Left kidney (tissue), 2 donors: Measurements from ENCODE around the gene SLC37A1. TPM values are rescaled to one million over a fixed set of nuclear protein-coding genes. Genes with fewer than 3 reads are reported as not detected.

Experiments used
- DNase-seq: peaks from one replicate; pipeline ENCODE4 v3.0.0-alpha.2; 2013
- polyA plus RNA-seq: library from polyadenylated mRNA; unstranded; fragments of 120-200 nt; gene quantifications from one replicate; pipeline ENCODE4 v1.2.1, GENCODE V29; 2013; ENCODE audit not compliant: insufficient read length

SLC37A1 gene
- polyA plus RNA-seq, 1 donor = 8.0 TPM

DNA sequence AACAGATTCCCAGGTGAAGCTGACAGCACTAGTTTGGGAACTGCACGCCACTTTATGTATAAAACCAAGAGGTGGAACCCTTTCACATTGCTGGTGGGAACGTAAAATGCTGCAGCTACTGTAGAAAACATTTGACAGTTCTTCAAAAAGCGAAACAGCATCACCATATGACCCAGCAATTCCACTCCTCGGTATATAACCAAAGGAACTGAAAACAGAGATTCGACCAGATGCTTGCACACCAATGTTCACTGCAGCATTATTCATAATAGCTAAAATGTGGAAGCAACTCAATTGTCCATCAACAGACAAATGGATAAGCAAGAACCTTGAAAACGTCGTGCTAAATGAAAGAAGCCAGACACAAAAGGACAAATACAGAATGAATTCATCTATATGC, 35.1 kb upstream of the SLC37A1 start:
- no peak for DNase-seq

DNA sequence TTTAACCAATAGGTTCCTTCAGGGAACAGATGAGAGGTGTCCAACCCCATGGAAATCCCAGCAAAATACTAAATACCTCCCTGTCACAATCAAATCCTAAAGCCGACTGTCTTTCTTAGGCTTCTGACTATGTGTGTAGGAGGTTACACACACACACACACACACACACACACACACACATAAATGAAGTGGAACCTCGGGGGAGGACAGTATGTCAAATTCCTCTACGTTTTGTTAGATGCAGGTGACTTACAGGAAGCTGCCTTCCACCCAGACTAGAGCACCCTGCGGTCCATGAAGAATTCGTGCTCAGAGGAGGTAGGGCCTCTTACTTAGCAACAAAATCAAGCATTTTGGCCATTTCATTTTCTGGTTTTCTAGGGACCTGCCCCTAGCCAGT, 34.1 kb upstream of the SLC37A1 start:
- DNase-seq = no peak

DNA sequence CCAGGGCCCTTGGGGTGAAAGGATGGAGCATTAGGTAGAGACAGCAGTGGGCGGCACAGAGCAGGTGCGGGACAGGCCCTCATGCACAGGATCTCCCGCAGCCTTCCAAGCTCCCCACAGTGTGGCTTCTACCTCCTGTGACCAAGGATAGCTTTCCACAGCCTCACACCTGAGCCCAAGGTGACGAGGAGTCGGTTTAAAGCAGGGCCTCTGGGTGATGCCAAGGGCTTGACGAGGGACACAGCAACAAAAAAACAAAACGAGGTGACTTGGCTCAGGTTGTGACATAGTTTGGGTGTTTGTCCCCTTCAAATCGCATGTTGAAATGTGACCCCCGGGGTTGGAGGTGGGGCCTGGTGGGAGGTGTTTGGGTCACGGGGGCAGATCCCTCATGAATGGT, 32.9 kb upstream of the SLC37A1 start:
- no peak for DNase-seq

DNA sequence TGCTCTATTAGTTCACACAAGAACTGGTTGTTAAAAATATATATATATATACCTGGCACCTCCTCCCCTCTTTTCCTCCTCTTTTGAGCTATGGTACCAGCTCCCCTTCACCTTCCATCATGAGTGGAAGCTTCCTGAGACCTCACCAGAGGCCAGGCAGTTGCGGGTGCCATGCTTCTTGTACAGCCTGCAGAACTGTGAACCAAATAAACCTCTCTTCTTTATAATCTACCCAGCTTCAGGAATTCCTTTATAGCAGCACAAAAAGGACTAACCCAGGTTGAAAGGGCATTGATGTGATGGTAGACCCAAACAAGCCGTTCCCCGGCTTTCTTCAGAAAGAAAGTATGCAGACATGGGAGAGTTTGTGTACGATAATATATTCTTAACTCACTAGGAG, 32.5 kb upstream of the SLC37A1 start:
- no peak for DNase-seq

DNA sequence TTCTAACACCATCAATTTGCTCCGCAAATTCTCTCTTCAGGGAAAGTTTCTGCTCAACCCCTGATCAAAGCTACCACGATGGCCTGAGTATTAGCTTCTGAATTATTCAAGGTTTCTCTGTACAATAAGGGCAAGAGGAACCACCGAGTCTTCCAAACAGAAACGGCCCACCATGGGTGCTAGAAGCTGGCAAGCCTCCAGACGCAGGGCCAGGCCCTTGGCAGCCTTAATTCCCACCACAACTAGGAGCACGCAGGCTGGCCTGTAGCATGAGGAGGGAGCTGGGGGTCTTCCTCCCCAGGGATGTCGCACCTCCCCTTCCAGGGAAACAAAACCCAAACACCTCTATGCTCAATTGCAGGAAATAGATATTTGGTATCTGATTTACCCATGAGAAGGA, 28.7 kb upstream of the SLC37A1 start:
- no peak for DNase-seq

DNA sequence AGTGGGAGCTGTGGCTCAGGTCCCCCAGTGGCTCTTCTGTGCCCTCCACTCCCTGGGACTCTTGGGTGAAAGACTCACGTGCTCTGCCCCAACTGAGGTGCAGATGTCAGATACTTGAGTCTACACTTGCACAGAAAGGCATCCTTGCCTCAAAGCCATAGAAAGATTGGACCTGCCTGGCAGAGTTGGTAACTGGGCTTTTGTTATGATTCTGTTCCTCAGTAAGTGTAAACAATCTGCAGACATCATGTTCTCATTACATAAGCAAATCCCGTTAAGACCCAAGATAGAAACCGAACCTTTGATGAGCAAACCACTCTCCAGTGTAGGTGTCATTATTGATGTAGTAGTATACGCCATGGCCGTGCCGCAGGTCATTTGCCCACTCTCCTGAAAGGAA, 27.6 kb upstream of the SLC37A1 start:
- DNase-seq = no peak

DNA sequence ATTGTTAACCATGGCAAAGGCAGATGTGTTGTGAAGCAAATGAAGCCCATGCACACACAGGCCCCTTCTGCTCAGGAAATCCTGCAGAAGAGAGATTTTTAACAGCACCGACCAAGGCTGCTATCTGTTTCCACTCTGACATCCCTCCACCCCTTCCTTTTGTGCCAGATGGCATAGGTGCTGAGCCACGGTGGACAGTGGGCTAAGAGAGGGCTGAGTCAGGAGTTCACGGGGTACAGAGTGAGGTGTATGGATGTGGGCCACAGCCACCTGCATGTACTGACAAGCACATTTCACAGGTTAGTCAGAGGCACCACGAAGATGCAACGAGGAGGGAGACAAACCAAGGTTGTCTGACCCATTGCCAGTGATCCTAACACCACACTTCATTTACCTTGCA, 27.1 kb upstream of the SLC37A1 start:
- no peak for DNase-seq

DNA sequence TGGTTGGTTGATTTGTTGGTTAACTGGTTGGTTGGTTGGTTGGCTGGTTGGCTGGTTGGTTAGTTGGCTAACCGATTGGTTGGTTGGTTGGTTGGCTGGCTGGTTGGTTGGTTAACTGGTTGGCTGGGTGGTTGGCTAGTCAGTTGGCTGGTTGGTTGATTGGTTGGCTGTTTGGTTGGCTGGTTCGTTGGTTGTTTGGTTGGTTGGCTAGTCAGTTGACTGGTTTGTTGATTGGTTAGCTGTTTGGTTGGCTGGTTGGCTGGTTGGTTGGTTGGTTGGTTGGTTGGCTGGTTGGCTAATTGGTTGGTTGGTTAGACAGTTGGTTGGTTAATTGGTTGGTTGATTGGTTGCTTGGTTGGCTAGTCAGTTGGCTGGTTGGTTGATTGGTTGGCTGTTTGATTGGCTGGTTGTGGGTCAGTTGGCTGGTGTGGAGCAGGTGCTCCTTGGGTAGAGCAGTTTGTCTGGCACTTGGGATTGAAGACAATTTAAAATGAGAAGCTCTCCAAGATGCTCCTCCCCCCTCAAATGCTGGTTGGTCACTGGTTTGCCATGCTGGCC, 24.6 kb upstream of the SLC37A1 start:
- no peak for DNase-seq

DNA sequence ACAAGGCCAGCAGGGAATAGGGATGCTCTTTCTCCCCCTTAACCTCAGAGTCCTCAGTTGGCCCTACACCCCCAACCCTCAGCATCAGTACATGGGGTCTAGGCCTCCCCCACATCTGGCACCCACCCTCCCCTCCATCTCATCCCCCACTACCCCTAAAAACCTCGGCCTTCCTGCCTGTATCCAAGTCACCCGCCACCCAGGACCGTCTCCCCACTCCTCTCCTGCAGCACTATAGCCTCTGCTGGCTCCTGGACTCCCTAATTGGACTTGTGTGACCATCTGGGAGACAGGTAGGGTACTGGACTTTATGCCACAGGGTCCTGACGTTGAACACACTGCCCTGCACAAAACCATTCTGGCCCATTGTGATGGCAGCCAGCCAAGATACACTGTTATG, 23.7 kb upstream of the SLC37A1 start:
- no peak for DNase-seq

DNA sequence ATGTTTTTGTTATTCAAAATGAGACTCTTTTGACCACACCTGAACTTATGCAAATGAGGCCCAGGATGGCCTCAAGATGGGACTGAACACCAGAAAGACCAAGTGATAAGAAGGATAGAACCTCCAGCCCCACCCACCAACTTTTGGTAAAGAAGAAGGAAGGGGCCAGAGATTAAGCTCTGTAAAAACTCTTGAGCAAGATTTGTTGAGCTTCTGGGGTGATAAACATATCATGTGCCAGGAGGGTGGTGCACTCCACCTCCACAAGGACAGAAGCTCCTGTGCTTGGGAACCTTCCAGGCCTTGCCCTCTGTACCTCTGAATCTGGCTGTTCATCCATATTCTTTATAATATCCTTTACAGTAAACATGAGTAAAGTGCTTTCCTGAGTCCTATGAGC, 22.9 kb upstream of the SLC37A1 start:
- DNase-seq = no peak

DNA sequence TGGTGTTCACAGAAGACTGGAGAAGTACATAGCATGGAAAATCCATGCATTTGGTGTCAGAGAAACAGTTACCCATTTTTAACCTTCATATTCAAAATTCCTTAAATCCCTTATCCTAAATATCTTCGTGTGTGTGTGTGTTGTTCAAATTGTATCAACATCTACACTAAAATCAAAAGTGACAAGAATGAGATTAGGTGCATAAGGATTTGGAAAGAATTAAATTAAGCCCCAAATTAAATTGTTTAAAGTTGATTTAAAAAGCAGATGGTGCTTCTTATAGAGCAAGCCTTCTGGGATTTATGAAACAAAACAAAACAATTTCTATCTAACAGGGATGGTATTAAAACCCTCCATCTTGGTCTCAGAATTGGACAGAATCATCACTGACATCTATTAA, 22.3 kb upstream of the SLC37A1 start:
- DNase-seq = no peak

DNA sequence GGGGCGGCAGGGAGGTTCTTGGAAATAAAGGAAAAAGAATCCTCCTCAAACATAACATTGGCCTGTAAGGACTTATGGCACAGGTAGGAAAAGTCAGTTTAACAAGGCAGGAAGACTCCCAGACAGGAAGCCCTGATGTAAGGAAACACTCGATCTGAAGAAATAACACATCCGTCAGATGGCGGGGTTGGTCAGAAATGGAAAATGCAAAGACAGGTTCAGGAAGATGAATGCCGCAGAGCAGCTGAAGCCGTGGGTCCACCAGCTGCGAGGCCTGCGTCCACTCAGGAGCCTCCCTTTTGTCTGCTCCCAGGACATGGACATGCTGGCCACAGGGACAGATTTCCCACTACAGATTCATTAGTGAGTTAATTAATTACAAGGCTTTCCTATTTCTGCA, 21.5 kb upstream of the SLC37A1 start:
- no peak for DNase-seq

DNA sequence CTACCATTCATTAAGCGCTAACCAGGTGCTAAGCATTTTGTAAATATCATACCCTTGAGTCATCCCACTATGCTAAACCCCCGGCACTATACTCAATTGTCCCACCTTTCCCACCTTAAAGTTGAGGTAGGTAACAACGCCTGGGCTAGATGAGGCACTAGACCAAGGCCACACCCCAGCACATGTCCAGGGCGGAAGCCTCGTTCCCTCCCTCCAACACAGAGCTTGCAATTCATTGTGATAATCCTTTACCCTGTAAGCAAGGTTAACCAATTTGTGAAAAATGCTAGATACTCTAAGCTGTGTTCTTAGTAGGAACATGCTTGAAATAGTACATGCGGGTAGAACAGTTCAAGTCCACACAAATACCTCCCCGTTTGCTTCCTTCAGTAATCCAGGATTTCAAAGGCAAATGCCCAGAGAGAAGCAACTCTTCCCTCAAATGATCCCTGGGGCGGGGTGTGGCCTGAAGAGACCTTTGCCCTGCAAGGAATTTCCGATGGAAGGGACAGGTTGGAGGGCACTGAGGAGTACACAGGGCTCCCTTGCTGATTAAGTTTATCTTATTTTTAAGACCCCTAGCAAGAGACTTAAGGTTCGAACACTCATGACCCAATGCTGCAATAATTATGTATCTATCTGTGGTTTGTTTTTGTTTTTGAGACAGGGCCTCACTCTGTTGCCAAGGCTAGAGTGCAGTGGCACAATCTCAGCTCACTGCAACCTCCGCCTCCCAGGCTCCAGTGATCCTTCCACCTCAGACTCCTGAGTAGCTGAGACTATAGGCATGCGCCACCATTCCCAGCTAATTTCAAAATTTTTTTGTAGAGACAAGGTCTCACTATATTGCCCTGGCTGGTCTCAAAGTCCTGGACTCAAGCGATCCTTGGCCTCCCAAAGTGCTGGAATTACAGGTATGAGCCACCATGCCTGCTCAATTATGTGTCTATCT, 20.3 kb upstream of the SLC37A1 start:
- no peak for DNase-seq

DNA sequence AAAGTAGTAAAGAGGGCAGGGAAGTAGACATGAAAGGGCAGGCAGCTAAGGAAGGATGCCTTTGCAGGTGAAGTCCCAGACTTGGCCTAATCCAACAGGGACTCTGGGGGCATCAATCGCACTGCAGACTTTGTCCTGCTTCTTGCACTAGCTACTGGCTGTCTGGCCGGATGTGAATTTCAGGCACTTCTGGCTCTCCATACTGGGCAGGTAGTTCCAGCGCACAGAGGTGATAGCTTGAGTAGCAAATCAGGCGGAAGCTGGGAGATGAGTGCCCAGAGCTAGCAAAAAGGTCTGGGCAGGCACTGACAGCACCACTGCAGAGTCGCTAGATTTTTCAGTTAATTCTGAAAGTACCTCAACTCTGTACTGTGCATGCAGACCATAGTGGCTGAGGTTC, 18.6 kb upstream of the SLC37A1 start:
- no peak for DNase-seq

DNA sequence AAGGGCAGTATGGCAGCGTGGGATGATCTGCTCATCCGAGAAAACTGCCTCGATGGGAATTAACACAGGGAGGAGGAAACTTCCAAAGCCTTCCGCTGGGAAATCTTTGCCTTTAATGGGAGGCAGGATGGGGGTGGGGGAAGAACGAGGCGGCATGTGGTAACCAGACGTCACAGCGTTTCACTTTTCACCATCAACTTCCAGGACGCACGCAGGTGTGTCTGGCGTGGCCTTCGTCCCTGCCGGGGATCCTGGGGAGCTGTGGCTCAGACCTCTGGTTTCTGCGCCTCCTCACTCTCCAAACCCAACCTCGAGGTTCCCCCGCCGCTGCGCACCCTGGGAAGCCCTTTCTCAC, 17.9 kb upstream of the SLC37A1 start:
- DNase-seq = no peak

DNA sequence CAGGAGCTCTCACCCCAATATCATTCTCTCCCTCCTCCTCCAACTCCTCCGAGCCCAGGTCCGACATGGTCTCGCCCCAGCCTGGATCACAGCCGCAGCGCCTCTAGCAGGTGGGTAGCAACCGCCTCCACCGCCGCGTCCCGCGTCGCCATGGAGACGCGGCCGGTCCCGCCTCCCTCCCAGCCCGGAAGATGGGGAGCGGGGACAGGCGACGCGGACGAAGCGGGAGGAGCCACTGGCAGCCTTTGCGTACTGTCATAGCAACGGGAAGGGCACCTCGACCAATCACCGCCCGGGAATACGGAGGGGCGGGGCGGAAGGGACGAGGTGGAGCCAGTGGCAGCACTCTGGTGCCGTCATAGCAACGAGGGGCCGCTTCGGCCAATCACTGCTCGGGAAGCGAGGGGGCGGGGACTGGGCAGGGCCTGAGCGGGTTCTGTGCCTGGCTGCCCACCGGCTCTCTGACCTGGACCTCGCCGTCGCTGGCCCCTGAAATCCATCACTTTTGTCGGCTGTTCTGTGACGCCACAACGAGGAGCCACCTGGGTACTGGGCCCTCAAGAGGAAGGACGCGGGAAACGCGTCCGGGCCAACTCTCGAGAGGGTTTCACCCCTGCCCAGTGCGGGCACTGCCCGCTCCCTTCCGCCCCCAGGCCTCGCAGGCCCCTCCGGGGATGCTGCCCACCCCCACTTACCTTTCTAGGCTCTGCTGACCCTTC, 17.4 kb upstream of the SLC37A1 start, which contains the start of gene RSPH1:
TSS of gene RSPH1 (minus strand) at position 105 of the 719 bp plus-strand sequence. CDS start at position 67, 38 bp downstream.
- DNase-seq = peak; percentile 99

DNA sequence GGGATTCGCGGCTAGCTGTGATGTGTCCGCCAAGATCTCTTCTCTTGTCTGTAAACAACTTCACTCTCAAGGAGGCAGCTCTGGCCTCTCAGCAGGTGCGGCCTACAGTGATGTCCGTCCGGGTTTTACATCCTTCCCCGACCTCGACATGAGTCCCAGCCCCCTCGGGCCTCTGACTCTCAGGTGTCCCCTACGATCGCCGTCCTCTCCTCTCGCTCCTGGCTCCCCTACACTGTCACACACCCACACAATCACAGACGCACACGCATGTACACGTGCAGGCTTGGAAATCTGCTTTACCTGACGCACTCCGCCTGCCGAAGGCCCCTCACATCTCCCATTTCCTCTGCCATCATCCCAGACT, 16.8 kb upstream of the SLC37A1 start:
- no peak for DNase-seq

DNA sequence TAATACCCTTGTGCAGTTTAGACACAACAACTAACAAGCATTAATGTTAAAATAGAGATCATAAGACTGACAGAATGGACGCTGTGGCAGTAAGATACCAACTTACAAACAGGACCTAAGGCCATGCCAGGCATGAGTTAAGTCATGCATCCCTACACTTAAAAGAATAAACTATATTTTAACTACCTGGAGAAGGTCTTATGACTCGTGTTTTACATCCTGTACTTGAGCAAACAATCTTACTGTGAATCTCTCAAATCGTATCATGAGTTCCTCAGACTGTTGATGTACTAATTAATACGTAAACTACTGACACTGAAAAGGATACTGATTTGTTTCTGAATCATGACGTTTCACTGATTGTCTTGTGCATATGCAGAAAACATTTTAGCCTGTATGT, 15.6 kb upstream of the SLC37A1 start:
- DNase-seq = no peak

DNA sequence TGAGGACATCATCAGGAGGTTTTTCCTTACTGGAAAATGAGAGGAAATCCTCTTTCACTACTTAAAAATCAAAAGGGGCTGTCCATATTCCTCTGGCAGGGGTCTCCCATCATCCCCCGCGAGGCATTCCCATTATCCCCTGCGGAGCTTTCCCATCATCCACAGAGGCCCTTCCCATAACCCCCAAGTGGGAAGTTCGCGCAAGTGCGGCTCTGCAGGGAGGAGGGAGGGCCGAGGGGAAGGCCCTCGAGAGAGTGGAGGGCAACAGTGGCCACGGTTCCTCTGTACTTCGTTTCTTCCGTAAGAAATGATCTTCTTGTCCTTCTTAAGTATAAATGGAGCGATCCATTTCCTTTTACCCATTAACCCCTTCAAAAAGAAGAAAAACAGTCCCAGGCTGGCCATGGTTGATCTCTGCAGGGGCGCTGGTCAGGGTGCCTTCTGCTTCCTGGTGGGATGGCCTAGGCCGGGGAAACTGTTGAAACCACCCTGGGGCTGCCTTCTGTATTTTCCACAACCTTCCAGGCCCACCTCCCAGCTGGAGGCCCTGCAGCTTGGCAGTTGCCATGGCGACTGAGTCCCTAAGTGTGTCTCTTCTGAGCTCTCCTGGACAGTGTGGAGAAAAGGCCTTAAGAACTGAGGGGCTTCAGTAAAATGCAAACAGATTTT, 14.1 kb upstream of the SLC37A1 start:
- DNase-seq = no peak

DNA sequence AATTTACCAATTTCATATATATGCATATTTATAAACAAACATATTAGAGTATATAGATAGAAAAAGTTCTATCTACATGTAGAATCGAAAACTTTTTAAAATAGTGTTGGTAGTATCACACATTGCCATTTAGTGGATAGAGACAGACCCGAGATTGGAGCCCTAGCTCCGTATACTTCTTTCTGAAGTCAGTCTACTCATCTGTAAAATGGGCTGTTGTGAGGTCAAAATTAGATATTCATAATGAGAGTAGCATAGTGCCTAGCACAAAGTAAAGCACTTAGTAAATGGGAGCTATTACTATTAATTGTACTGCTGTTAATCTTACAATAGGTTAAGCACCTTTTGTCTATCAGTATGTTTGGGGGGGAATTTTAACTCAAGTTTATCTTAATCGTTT, 13.4 kb upstream of the SLC37A1 start:
- DNase-seq = no peak

DNA sequence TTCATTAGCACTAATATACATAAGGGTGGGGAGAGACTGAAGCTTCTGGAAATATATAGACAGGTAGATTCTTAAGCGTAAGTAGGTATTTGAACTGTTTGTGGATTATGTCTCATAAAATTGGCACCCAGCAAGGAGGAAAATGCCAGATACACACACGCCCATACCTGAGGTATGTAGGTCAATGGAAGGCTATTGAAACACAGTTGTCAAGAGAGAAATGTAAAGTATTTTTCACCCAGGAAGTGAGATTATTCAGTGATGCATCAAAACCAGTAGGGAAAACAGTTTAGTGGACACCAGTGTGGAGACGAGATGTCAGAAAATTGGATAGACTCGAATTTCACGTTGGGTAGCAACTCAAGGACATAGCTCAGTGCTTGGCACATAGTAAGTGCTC, 12.9 kb upstream of the SLC37A1 start:
- DNase-seq = no peak

DNA sequence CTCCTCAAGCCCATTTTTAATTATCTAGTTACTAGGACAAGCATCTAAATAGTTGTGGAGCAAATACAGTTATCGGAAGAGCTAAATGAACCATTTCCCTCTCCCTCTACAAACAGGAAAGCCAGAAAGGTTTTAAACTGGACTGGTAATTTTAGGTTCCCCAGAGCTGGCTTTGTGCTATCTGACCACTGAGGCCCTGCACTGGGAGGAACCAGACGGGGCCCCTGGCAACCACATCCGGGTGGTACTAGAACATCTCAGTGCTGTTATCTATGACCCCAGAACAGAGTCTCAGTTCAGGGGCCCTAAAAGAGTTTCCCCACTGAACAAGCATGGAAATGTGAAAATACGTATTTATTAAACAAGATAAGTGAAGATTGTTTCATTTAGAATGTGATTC, 9.9 kb upstream of the SLC37A1 start:
- no peak for DNase-seq
